Esophagus (tissue), 2 donors: ENCODE measurements around the gene CISD2. TPM values are rescaled to one million over a fixed set of nuclear protein-coding genes. Genes with fewer than 3 reads are reported as not detected.
"Not testable (repeated sequence)": the region's sequence is repeated elsewhere in the genome, so short reads cannot be mapped to it uniquely, and the experiment has no call there.

ENCODE experiments used
- H3K27ac ChIP-seq, 2 donors: one replicate each; pipeline ENCODE4 v1.5.1; 2013; ENCODE audit warnings: low read depth in 2 of 2, mild to moderate bottlenecking in 2 of 2, inconsistent platforms in 1 of 2, low read length in 1 of 2, moderate library complexity in 1 of 2
- H3K27me3 ChIP-seq, 2 donors: one replicate each; pipeline ENCODE4 v1.6.1; 2013; ENCODE audit warnings: low read length in 2 of 2, control low read depth in 1 of 2, mild to moderate bottlenecking in 1 of 2; ENCODE audit not compliant: insufficient read depth in 2 of 2, control insufficient read depth in 1 of 2
- H3K36me3 ChIP-seq, 2 donors: one replicate each; pipeline ENCODE4 v1.6.1; 2013; ENCODE audit warnings: low read length in 1 of 2; ENCODE audit not compliant: control insufficient read depth in 2 of 2, insufficient read depth in 2 of 2
- H3K4me1 ChIP-seq, 2 donors: one replicate each; pipeline ENCODE4 v1.6.1; 2013; ENCODE audit warnings: low read length in 1 of 2; ENCODE audit not compliant: control insufficient read depth in 2 of 2, insufficient read depth in 2 of 2
- H3K4me3 ChIP-seq, 2 donors: one replicate each; pipeline ENCODE4 v1.5.1; 2013; ENCODE audit warnings: low read length in 2 of 2, mild to moderate bottlenecking in 2 of 2, low read depth in 1 of 2, moderate library complexity in 1 of 2
- H3K9me3 ChIP-seq, 2 donors: one replicate each; pipeline ENCODE4 v1.6.1; 2013; ENCODE audit warnings: mild to moderate bottlenecking in 2 of 2, low read depth in 1 of 2, low read length in 1 of 2, moderate library complexity in 1 of 2; ENCODE audit not compliant: control insufficient read depth in 2 of 2, insufficient read depth in 1 of 2
- WGBS, 2 donors: extraction: QIAGEN DNeasy Blood & Tissue Kit; methylation state at CpG; one replicate each; pipeline ENCODE4 v1.1.7; 2013; 5-methylcytosine and 5-hydroxymethylcytosine counted together
- polyA plus RNA-seq, 2 donors: library from polyadenylated mRNA; stranded (reverse); fragments of 200-250 nt; gene quantifications; one replicate each; pipeline ENCODE4 v1.2.3, GENCODE V29; 2013
- donor health status: healthy with polysubstance abuse.
- donor health status: Bipolar disorder and iron deficiency.

Gene CISD2
- polyA plus RNA-seq, 2 donors: 11.4 to 15.7 TPM

GRCh38 chr4:102888570-102888969, 19.8 kb downstream of the CISD2 start:
- H3K4me1 ChIP-seq, H3K4me3 ChIP-seq, H3K36me3 ChIP-seq, H3K27me3 ChIP-seq, H3K9me3 ChIP-seq, H3K27ac ChIP-seq: not testable (repeated sequence)
- 93 to 97% methylated on average over 2 of the region's 2 CpGs for WGBS, 2 donors

GRCh38 chr4:102889866-102890265, 21.1 kb downstream of the CISD2 start:
- not testable (repeated sequence) for H3K4me3 ChIP-seq, H3K27me3 ChIP-seq, H3K9me3 ChIP-seq, H3K36me3 ChIP-seq, H3K4me1 ChIP-seq, H3K27ac ChIP-seq
- 47 to 49% methylated on average over 3 of the region's 3 CpGs for WGBS, 2 donors

GRCh38 chr4:102896547-102896946, 27.8 kb downstream of the CISD2 start:
- H3K27me3 ChIP-seq, H3K9me3 ChIP-seq, H3K4me3 ChIP-seq, H3K36me3 ChIP-seq, H3K4me1 ChIP-seq, H3K27ac ChIP-seq: not testable (repeated sequence)
- WGBS, 2 donors: 81 to 88% methylated on average over 5 of the region's 5 CpGs

GRCh38 chr4:102897610-102898009, 28.8 kb downstream of the CISD2 start:
- H3K4me3 ChIP-seq, H3K27me3 ChIP-seq, H3K4me1 ChIP-seq, H3K36me3 ChIP-seq, H3K27ac ChIP-seq, H3K9me3 ChIP-seq: not testable (repeated sequence)
- 69 to 80% methylated on average over 3 of the region's 3 CpGs for WGBS, 2 donors

GRCh38 chr4:102901804-102902203, 33.0 kb downstream of the CISD2 start:
- no peaks in the 10 kb centered on the region for H3K27me3 ChIP-seq
- H3K4me1 ChIP-seq: no peaks in the 10 kb centered on the region
- no peaks in the 10 kb centered on the region for H3K9me3 ChIP-seq
- no peak overlapping the region for H3K4me3 ChIP-seq
- H3K36me3 ChIP-seq: no peaks in the 10 kb centered on the region
- 65 to 75% methylated on average over 2 of the region's 2 CpGs for WGBS, 2 donors
- H3K27ac ChIP-seq: no peak overlapping the region

- WGBS, 2 donors: 88 to 92% methylated on average over 3 of the region's 3 CpGs
- no peak overlapping the region for H3K4me3 ChIP-seq
- no peaks in the 10 kb centered on the region for H3K36me3 ChIP-seq
- no peak overlapping the region for H3K27ac ChIP-seq
- no peaks in the 10 kb centered on the region for H3K27me3 ChIP-seq
- no peaks in the 10 kb centered on the region for H3K4me1 ChIP-seq
- H3K9me3 ChIP-seq: no peaks in the 10 kb centered on the region
Observed at GRCh38 chr4:102918859-102919258, 50.1 kb downstream of the CISD2 start.

- WGBS, 2 donors: 68 to 73% methylated on average over 8 of the region's 8 CpGs
- not testable (repeated sequence) for H3K36me3 ChIP-seq, H3K27me3 ChIP-seq, H3K9me3 ChIP-seq, H3K27ac ChIP-seq, H3K4me3 ChIP-seq, H3K4me1 ChIP-seq
Observed at GRCh38 chr4:102919697-102920096, 50.9 kb downstream of the CISD2 start.

- Histone ChIP-seq H3K9me3 (no peaks in the 10 kb centered on the region), H3K36me3 (no peaks in the 10 kb centered on the region), H3K4me3 (no peak overlapping the region), H3K27ac (no peak overlapping the region), H3K27me3 (no peaks in the 10 kb centered on the region), H3K4me1 (no peaks in the 10 kb centered on the region)
- 86 to 95% methylated on average over 2 of the region's 2 CpGs for WGBS, 2 donors
Observed at GRCh38 chr4:102935716-102936115, 66.9 kb downstream of the CISD2 start.

- not testable (repeated sequence) for H3K4me1 ChIP-seq, H3K9me3 ChIP-seq, H3K27me3 ChIP-seq, H3K36me3 ChIP-seq, H3K27ac ChIP-seq, H3K4me3 ChIP-seq
- WGBS, 2 donors: 74 to 75% methylated on average over 2 of the region's 2 CpGs
Observed at GRCh38 chr4:102938063-102938462, 69.3 kb downstream of the CISD2 start.
